ENCODE data around the gene H1-8.

The H1-8 gene

GRCh38 chr3:129526121-129526900 is 16.7 kb upstream of the H1-8 start:
- TF ChIP-seq EP300 (IDR thresholded peaks at IDR 0.05; ENCODE audit: borderline replicate concordance) = no peak

- no peak for TF ChIP-seq ZBTB7A (IDR thresholded peaks at IDR 0.05; ENCODE audit: low read depth)
- no peak for TF ChIP-seq TEAD4 (IDR thresholded peaks at IDR 0.05)
- no peak for TF ChIP-seq YY1 (IDR thresholded peaks at IDR 0.05; ENCODE audit: low read depth)
- no peak for TF ChIP-seq TAF1 (IDR thresholded peaks at IDR 0.05; ENCODE audit: low read depth)
- TF ChIP-seq TCF12 (IDR thresholded peaks at IDR 0.05; ENCODE audit: low read depth) = no peak
- no peak for TF ChIP-seq CEBPB (IDR thresholded peaks at IDR 0.05)
- TF ChIP-seq EP300 (IDR thresholded peaks at IDR 0.05; ENCODE audit: borderline replicate concordance) = no peak
- no peak for TF ChIP-seq USF1 (IDR thresholded peaks at IDR 0.05)
- TF ChIP-seq, protein P1, sequence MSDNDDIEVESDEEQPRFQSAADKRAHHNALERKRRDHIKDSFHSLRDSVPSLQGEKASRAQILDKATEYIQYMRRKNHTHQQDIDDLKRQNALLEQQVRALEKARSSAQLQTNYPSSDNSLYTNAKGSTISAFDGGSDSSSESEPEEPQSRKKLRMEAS (IDR thresholded peaks at IDR 0.05) = no peak
- no peak for TF ChIP-seq REST (IDR thresholded peaks at IDR 0.05; ENCODE audit: low read depth)
- no peak for TF ChIP-seq FOXM1 (IDR thresholded peaks at IDR 0.05; ENCODE audit: borderline replicate concordance, low read depth)
- no peak for TF ChIP-seq CREB1 (IDR thresholded peaks at IDR 0.05; ENCODE audit: low read depth)
- TF ChIP-seq EGR1 (IDR thresholded peaks at IDR 0.05) = no peak
- TF ChIP-seq NFIC (IDR thresholded peaks at IDR 0.05) = no peak
- no peak for TF ChIP-seq RAD21 (IDR thresholded peaks at IDR 0.05; ENCODE audit: low read depth)
Measured at GRCh38 chr3:129527262-129527661, 15.7 kb upstream of the H1-8 start.

- TF ChIP-seq EGR1 (IDR thresholded peaks at IDR 0.05) = no peak
- TF ChIP-seq USF1 (IDR thresholded peaks at IDR 0.05) = no peak
- TF ChIP-seq TCF12 (IDR thresholded peaks at IDR 0.05; ENCODE audit: low read depth) = no peak
- no peak for TF ChIP-seq TEAD4 (IDR thresholded peaks at IDR 0.05)
- TF ChIP-seq YY1 (IDR thresholded peaks at IDR 0.05; ENCODE audit: low read depth) = no peak
- no peak for TF ChIP-seq FOXM1 (IDR thresholded peaks at IDR 0.05; ENCODE audit: borderline replicate concordance, low read depth)
- TF ChIP-seq CEBPB (IDR thresholded peaks at IDR 0.05) = no peak
- TF ChIP-seq REST (IDR thresholded peaks at IDR 0.05; ENCODE audit: low read depth) = no peak
Measured at GRCh38 chr3:129528589-129529100, 14.3 kb upstream of the H1-8 start, which contains the start of gene RHO. Gene RHO, plus strand, starts transcription at chr3:129528639. Its CDS starts 95 bp downstream, at chr3:129528734.

DNA sequence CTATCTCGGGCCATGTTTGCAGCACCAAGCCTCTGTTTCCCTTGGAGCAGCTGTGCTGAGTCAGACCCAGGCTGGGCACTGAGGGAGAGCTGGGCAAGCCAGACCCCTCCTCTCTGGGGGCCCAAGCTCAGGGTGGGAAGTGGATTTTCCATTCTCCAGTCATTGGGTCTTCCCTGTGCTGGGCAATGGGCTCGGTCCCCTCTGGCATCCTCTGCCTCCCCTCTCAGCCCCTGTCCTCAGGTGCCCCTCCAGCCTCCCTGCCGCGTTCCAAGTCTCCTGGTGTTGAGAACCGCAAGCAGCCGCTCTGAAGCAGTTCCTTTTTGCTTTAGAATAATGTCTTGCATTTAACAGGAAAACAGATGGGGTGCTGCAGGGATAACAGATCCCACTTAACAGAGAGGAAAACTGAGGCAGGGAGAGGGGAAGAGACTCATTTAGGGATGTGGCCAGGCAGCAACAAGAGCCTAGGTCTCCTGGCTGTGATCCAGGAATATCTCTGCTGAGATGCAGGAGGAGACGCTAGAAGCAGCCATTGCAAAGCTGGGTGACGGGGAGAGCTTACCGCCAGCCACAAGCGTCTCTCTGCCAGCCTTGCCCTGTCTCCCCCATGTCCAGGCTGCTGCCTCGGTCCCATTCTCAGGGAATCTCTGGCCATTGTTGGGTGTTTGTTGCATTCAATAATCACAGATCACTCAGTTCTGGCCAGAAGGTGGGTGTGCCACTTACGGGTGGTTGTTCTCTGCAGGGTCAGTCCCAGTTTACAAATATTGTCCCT is 13.4 kb upstream of the H1-8 start:
- TF ChIP-seq TAF1 (IDR thresholded peaks at IDR 0.05; ENCODE audit: low read depth) (no peak), ZBTB7A (IDR thresholded peaks at IDR 0.05; ENCODE audit: low read depth) (no peak), CEBPB (IDR thresholded peaks at IDR 0.05) (no peak), NFIC (IDR thresholded peaks at IDR 0.05) (no peak), USF1 (IDR thresholded peaks at IDR 0.05) (no peak), REST (IDR thresholded peaks at IDR 0.05; ENCODE audit: low read depth) (no peak), TEAD4 (IDR thresholded peaks at IDR 0.05) (no peak), EGR1 (IDR thresholded peaks at IDR 0.05) (no peak), YY1 (IDR thresholded peaks at IDR 0.05; ENCODE audit: low read depth) (no peak), FOXM1 (IDR thresholded peaks at IDR 0.05; ENCODE audit: borderline replicate concordance, low read depth) (no peak), EP300 (IDR thresholded peaks at IDR 0.05; ENCODE audit: borderline replicate concordance) (no peak)
- TF ChIP-seq, protein P1 (IDR thresholded peaks at IDR 0.05) = no peak

All from Ishikawa (cell line).